ENCODE data around the gene ZNF564.
A peak's percentile ranks its signal among the peaks of the same experiment; 100 is the strongest.

ZNF564 gene

GRCh38 chr19:12484011-12484370 lies 67.3 kb downstream of the ZNF564 start:
- H3K9me3 ChIP-seq (ENCODE audit: low read length): peaks cover 3% of the 10 kb centered on the region; the same call in 1 of the 2 replicates

DNA sequence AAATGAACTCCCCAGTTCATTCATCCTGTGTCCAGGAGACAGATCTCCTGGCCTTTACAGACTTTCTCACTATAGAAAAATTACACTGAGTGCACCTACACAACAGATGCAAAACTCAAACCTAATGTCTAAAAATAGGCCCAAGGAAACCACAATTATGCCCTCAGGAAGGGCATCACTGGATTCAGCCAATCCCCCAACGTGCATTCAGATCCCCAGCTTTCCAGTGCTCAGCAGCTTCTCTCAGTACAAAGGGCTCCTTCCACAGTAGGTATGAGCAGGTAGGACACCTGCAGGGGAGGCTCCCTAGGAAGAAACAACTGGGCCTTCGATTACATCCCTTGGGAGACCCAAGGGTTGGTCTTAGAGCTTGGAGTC lies 68.8 kb downstream of the ZNF564 start:
- no peaks in the 10 kb centered on the region for H3F3A ChIP-seq (ENCODE audit: insufficient read depth, low read length)
- H3K36me3 ChIP-seq (ENCODE audit: insufficient read depth, low read length): no peaks in the 10 kb centered on the region; the same call in 1 of the 2 replicates
- no peaks in the 10 kb centered on the region for H3K9me2 ChIP-seq (ENCODE audit: low read depth, low read length)
- no peaks in the 10 kb centered on the region for H3K27me3 ChIP-seq (ENCODE audit: insufficient read depth, low read length)
- peaks cover 8% of the 10 kb centered on the region for H3K79me2 ChIP-seq (ENCODE audit: insufficient read depth, low read length)
- peak overlapping the region; percentile 54 for H3K27ac ChIP-seq (ENCODE audit: low read depth, low read length, poor library complexity, severe bottlenecking)
- peaks cover 10% of the 10 kb centered on the region; the same call in 1 of the 2 replicates for H3K9me3 ChIP-seq (ENCODE audit: low read length)
- H2AFZ ChIP-seq (ENCODE audit: low read length): no peak overlapping the region
- H3K4me3 ChIP-seq (ENCODE audit: low read depth, low read length, poor library complexity, severe bottlenecking): peak overlapping the region; percentile 17
- peak overlapping the region; percentile 31 for H3K4me2 ChIP-seq (ENCODE audit: low read length)
- H3K4me1 ChIP-seq (ENCODE audit: insufficient read depth, low read length, severe bottlenecking): peaks cover 28% of the 10 kb centered on the region
- H3K9ac ChIP-seq (ENCODE audit: low read length): no peak overlapping the region
- H4K20me1 ChIP-seq (ENCODE audit: insufficient read depth, low read length): no peaks in the 10 kb centered on the region
- no peak for TF ChIP-seq EZH2 (IDR thresholded peaks at IDR 0.05; ENCODE audit: borderline replicate concordance, low read length)
- TF ChIP-seq, protein P1, sequence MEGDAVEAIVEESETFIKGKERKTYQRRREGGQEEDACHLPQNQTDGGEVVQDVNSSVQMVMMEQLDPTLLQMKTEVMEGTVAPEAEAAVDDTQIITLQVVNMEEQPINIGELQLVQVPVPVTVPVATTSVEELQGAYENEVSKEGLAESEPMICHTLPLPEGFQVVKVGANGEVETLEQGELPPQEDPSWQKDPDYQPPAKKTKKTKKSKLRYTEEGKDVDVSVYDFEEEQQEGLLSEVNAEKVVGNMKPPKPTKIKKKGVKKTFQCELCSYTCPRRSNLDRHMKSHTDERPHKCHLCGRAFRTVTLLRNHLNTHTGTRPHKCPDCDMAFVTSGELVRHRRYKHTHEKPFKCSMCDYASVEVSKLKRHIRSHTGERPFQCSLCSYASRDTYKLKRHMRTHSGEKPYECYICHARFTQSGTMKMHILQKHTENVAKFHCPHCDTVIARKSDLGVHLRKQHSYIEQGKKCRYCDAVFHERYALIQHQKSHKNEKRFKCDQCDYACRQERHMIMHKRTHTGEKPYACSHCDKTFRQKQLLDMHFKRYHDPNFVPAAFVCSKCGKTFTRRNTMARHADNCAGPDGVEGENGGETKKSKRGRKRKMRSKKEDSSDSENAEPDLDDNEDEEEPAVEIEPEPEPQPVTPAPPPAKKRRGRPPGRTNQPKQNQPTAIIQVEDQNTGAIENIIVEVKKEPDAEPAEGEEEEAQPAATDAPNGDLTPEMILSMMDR (IDR thresholded peaks at IDR 0.05; ENCODE audit: low read length): no peak

More at GRCh38 chr19:12484011-12484370, 67.3 kb downstream of the ZNF564 start:
- TF ChIP-seq EZH2 (IDR thresholded peaks at IDR 0.05; ENCODE audit: borderline replicate concordance, low read length): no peak
- TF ChIP-seq, protein P1 (IDR thresholded peaks at IDR 0.05; ENCODE audit: low read length): no peak
- peak overlapping the region; percentile 95 for H3K4me3 ChIP-seq (ENCODE audit: low read depth, low read length, poor library complexity, severe bottlenecking)
- peak overlapping the region; percentile 86 for H3K9ac ChIP-seq (ENCODE audit: low read length)
- no peaks in the 10 kb centered on the region for H4K20me1 ChIP-seq (ENCODE audit: insufficient read depth, low read length)
- peak overlapping the region; percentile 89 for H3K4me2 ChIP-seq (ENCODE audit: low read length)
- H2AFZ ChIP-seq (ENCODE audit: low read length): peak overlapping the region; percentile 54
- no peaks in the 10 kb centered on the region for H3K9me2 ChIP-seq (ENCODE audit: low read depth, low read length)
- no peaks in the 10 kb centered on the region; the same call in 1 of the 2 replicates for H3K36me3 ChIP-seq (ENCODE audit: insufficient read depth, low read length)
- H3K79me2 ChIP-seq (ENCODE audit: insufficient read depth, low read length): peaks cover 8% of the 10 kb centered on the region
- no peaks in the 10 kb centered on the region for H3K27me3 ChIP-seq (ENCODE audit: insufficient read depth, low read length)
- peaks cover 28% of the 10 kb centered on the region for H3K4me1 ChIP-seq (ENCODE audit: insufficient read depth, low read length, severe bottlenecking)
- no peak overlapping the region for H3K27ac ChIP-seq (ENCODE audit: low read depth, low read length, poor library complexity, severe bottlenecking)
- H3F3A ChIP-seq (ENCODE audit: insufficient read depth, low read length): no peaks in the 10 kb centered on the region

GRCh38 chr19:12481781-12482508 lies 69.3 kb downstream of the ZNF564 start:
- no peak for TF ChIP-seq EZH2 (IDR thresholded peaks at IDR 0.05; ENCODE audit: borderline replicate concordance, low read length)
- TF ChIP-seq, protein P1 (IDR thresholded peaks at IDR 0.05; ENCODE audit: low read length): no peak
- peaks cover 8% of the 10 kb centered on the region for H3K79me2 ChIP-seq (ENCODE audit: insufficient read depth, low read length)

More at GRCh38 chr19:12481781-12482508, 69.3 kb downstream of the ZNF564 start:
- Histone ChIP-seq H3K9me3 (ENCODE audit: low read length) (peaks cover 16% of the 10 kb centered on the region; the same call in 1 of the 2 replicates), H3F3A (ENCODE audit: insufficient read depth, low read length) (no peaks in the 10 kb centered on the region), H3K4me2 (ENCODE audit: low read length) (peak overlapping the region; percentile 31; the same call in 1 of the 2 replicates), H3K27ac (ENCODE audit: low read depth, low read length, poor library complexity, severe bottlenecking) (peak overlapping the region; percentile 54), H3K36me3 (ENCODE audit: insufficient read depth, low read length) (no peaks in the 10 kb centered on the region; the same call in 1 of the 2 replicates), H3K9me2 (ENCODE audit: low read depth, low read length) (no peaks in the 10 kb centered on the region), H3K4me1 (ENCODE audit: insufficient read depth, low read length, severe bottlenecking) (peaks cover 28% of the 10 kb centered on the region), H4K20me1 (ENCODE audit: insufficient read depth, low read length) (no peaks in the 10 kb centered on the region), H3K4me3 (ENCODE audit: low read depth, low read length, poor library complexity, severe bottlenecking) (no peak overlapping the region), H3K9ac (ENCODE audit: low read length) (no peak overlapping the region), H2AFZ (ENCODE audit: low read length) (no peak overlapping the region), H3K27me3 (ENCODE audit: insufficient read depth, low read length) (no peaks in the 10 kb centered on the region)
